LNCAP (cell line): ENCODE measurements around the gene ELOVL7.

Source experiments
- CTCF ChIP-seq: fragments of 450-650 bp; IDR thresholded peaks from 2 replicates; pipeline ENCODE4 v1.5.1; 2017; ENCODE audit warnings: mild to moderate bottlenecking

ELOVL7 gene

GRCh38 chr5:60718166-60718892, 125.7 kb downstream of the ELOVL7 start:
- TF ChIP-seq CTCF, result no peak

GRCh38 chr5:60712950-60713349, 131.1 kb downstream of the ELOVL7 start:
- TF ChIP-seq CTCF, result no peak

GRCh38 chr5:60710362-60710761, 133.7 kb downstream of the ELOVL7 start:
- no peak for TF ChIP-seq CTCF

- TF ChIP-seq CTCF, result no peak
Measured at GRCh38 chr5:60705144-60705543, 138.9 kb downstream of the ELOVL7 start.

- TF ChIP-seq CTCF, result no peak
Measured at GRCh38 chr5:60703944-60704343, 140.1 kb downstream of the ELOVL7 start.
